ENCODE data around the gene RCAN1. TPM values are rescaled to one million over a fixed set of nuclear protein-coding genes. Genes with fewer than 3 reads are reported as not detected.

The RCAN1 gene
- total RNA-seq, 2 donors from 2014 or later = 4.9 to 6.3 TPM

- no peak overlapping the region for H3K4me3 Mint-ChIP-seq
- ATAC-seq (replicated peaks) = no peak
- H3K27me3 Mint-ChIP-seq = no peaks in the 10 kb centered on the region
- no peaks in the 10 kb centered on the region for H3K4me1 Mint-ChIP-seq
- H3K36me3 Mint-ChIP-seq (ENCODE audit: low read depth) = no peaks in the 10 kb centered on the region
- H3K27ac Mint-ChIP-seq = no peak overlapping the region
- no peaks in the 10 kb centered on the region for H3K9me3 Mint-ChIP-seq
These were observed 17.5 kb downstream of the RCAN1 start for GRCh38 chr21:34597406-34597805.

GRCh38 chr21:34596561-34597271 lies 18.2 kb downstream of the RCAN1 start:
- Mint-ChIP-seq H3K9me3 (no peaks in the 10 kb centered on the region), H3K36me3 (ENCODE audit: low read depth) (no peaks in the 10 kb centered on the region), H3K27me3 (no peaks in the 10 kb centered on the region), H3K4me3 (no peak overlapping the region), H3K4me1 (no peaks in the 10 kb centered on the region), H3K27ac (no peak overlapping the region)
- no peak for ATAC-seq (replicated peaks)

- Mint-ChIP-seq H3K36me3 (ENCODE audit: low read depth) (no peaks in the 10 kb centered on the region), H3K9me3 (no peaks in the 10 kb centered on the region), H3K27ac (no peak overlapping the region), H3K27me3 (no peaks in the 10 kb centered on the region), H3K4me1 (peaks cover 1% of the 10 kb centered on the region), H3K4me3 (no peak overlapping the region)
- no peak for ATAC-seq (replicated peaks)
These were observed 19.5 kb downstream of the RCAN1 start for GRCh38 chr21:34595457-34595856.

- H3K27me3 Mint-ChIP-seq = no peaks in the 10 kb centered on the region
- H3K27ac Mint-ChIP-seq = no peak overlapping the region
- no peaks in the 10 kb centered on the region for H3K9me3 Mint-ChIP-seq
- H3K4me1 Mint-ChIP-seq = peaks cover 8% of the 10 kb centered on the region
- no peaks in the 10 kb centered on the region for H3K36me3 Mint-ChIP-seq (ENCODE audit: low read depth)
- no peak for ATAC-seq (replicated peaks)
- H3K4me3 Mint-ChIP-seq = no peak overlapping the region
These were observed 20.2 kb downstream of the RCAN1 start for GRCh38 chr21:34594566-34595234.

- no peaks in the 10 kb centered on the region for H3K27me3 Mint-ChIP-seq
- no peaks in the 10 kb centered on the region for H3K36me3 Mint-ChIP-seq (ENCODE audit: low read depth)
- H3K4me3 Mint-ChIP-seq = no peak overlapping the region
- peaks cover 8% of the 10 kb centered on the region for H3K4me1 Mint-ChIP-seq
- no peaks in the 10 kb centered on the region for H3K9me3 Mint-ChIP-seq
- no peak overlapping the region for H3K27ac Mint-ChIP-seq
- no peak for ATAC-seq (replicated peaks)
These were observed 20.9 kb downstream of the RCAN1 start for GRCh38 chr21:34593954-34594531.

- no peak for ATAC-seq (replicated peaks)
- Mint-ChIP-seq H3K4me1 (peaks cover 8% of the 10 kb centered on the region), H3K9me3 (no peaks in the 10 kb centered on the region), H3K27ac (no peak overlapping the region), H3K27me3 (no peaks in the 10 kb centered on the region), H3K36me3 (ENCODE audit: low read depth) (no peaks in the 10 kb centered on the region), H3K4me3 (no peak overlapping the region)
These were observed 21.5 kb downstream of the RCAN1 start for GRCh38 chr21:34593423-34593822.

GRCh38 chr21:34592120-34592955 lies 22.6 kb downstream of the RCAN1 start:
- H3K4me3 Mint-ChIP-seq = no peak overlapping the region
- H3K9me3 Mint-ChIP-seq = no peaks in the 10 kb centered on the region
- no peak for ATAC-seq (replicated peaks)
- H3K27me3 Mint-ChIP-seq = no peaks in the 10 kb centered on the region
- H3K36me3 Mint-ChIP-seq (ENCODE audit: low read depth) = no peaks in the 10 kb centered on the region
- peaks cover 8% of the 10 kb centered on the region for H3K4me1 Mint-ChIP-seq
- H3K27ac Mint-ChIP-seq = no peak overlapping the region

- Mint-ChIP-seq H3K9me3 (no peaks in the 10 kb centered on the region), H3K27me3 (no peaks in the 10 kb centered on the region), H3K27ac (peak overlapping the region; percentile 80), H3K36me3 (ENCODE audit: low read depth) (no peaks in the 10 kb centered on the region), H3K4me1 (peaks cover 8% of the 10 kb centered on the region), H3K4me3 (no peak overlapping the region)
- no peak for ATAC-seq (replicated peaks)
These were observed 24.4 kb downstream of the RCAN1 start for GRCh38 chr21:34590520-34590919.

- no peak for ATAC-seq (replicated peaks)
These were observed 25.2 kb downstream of the RCAN1 start for GRCh38 chr21:34589511-34590282.

GRCh38 chr21:34583926-34584563 lies 30.9 kb downstream of the RCAN1 start:
- H3K36me3 Mint-ChIP-seq (ENCODE audit: low read depth) = no peaks in the 10 kb centered on the region
- no peak overlapping the region for H3K27ac Mint-ChIP-seq
- H3K4me1 Mint-ChIP-seq = no peaks in the 10 kb centered on the region
- no peaks in the 10 kb centered on the region for H3K9me3 Mint-ChIP-seq
- no peaks in the 10 kb centered on the region for H3K27me3 Mint-ChIP-seq
- H3K4me3 Mint-ChIP-seq = no peak overlapping the region
- ATAC-seq (replicated peaks) = no peak

More at GRCh38 chr21:34589511-34590282, 25.2 kb downstream of the RCAN1 start:
- Mint-ChIP-seq H3K36me3 (ENCODE audit: low read depth) (no peaks in the 10 kb centered on the region), H3K9me3 (no peaks in the 10 kb centered on the region), H3K27ac (peak overlapping the region; percentile 80), H3K4me3 (no peak overlapping the region), H3K27me3 (no peaks in the 10 kb centered on the region), H3K4me1 (peaks cover 8% of the 10 kb centered on the region)

GRCh38 chr21:34582506-34583150 lies 32.3 kb downstream of the RCAN1 start:
- peak; percentile 45 for ATAC-seq (replicated peaks)
- Mint-ChIP-seq H3K36me3 (ENCODE audit: low read depth) (no peaks in the 10 kb centered on the region), H3K4me1 (no peaks in the 10 kb centered on the region), H3K27me3 (no peaks in the 10 kb centered on the region), H3K9me3 (no peaks in the 10 kb centered on the region), H3K27ac (no peak overlapping the region), H3K4me3 (no peak overlapping the region)

GRCh38 chr21:34580181-34580700 lies 34.7 kb downstream of the RCAN1 start:
- no peaks in the 10 kb centered on the region for H3K27me3 Mint-ChIP-seq
- H3K4me1 Mint-ChIP-seq = no peaks in the 10 kb centered on the region
- no peak overlapping the region for H3K27ac Mint-ChIP-seq
- ATAC-seq (replicated peaks) = no peak
- no peaks in the 10 kb centered on the region for H3K9me3 Mint-ChIP-seq
- H3K4me3 Mint-ChIP-seq = no peak overlapping the region
- no peaks in the 10 kb centered on the region for H3K36me3 Mint-ChIP-seq (ENCODE audit: low read depth)

GRCh38 chr21:34579411-34579810 lies 35.5 kb downstream of the RCAN1 start:
- Mint-ChIP-seq H3K27ac (no peak overlapping the region), H3K4me1 (no peaks in the 10 kb centered on the region), H3K36me3 (ENCODE audit: low read depth) (no peaks in the 10 kb centered on the region), H3K4me3 (no peak overlapping the region), H3K9me3 (no peaks in the 10 kb centered on the region), H3K27me3 (no peaks in the 10 kb centered on the region)
- ATAC-seq (replicated peaks) = peak; percentile 84
